A172 (cell line): ENCODE measurements around the gene CAMKK2. TPM values are rescaled to one million over a fixed set of nuclear protein-coding genes. Genes with fewer than 3 reads are reported as not detected.
"Not testable (repeated sequence)": the region's sequence is repeated elsewhere in the genome, so short reads cannot be mapped to it uniquely, and the experiment has no call there.

Source experiments
- DNase-seq: peaks from one replicate; pipeline ENCODE4 v3.0.0-alpha.2; 2015; ENCODE audit warnings: low spot score
- total RNA-seq: library from RNA; depleted of rRNA; stranded (reverse); fragments of >200 nt; shearing (Covaris generic); gene quantifications from 2 replicates; pipeline ENCODE4 v1.2.3, GENCODE V29; 2014

CAMKK2 gene
- total RNA-seq, 1 experiment from 2014 or later = 9.6 TPM

GRCh38 chr12:121298411-121298810 lies 1.9 kb upstream of the CAMKK2 start:
- not testable (repeated sequence) for DNase-seq

- no peak for DNase-seq
These were observed 1.0 kb upstream of the CAMKK2 start for GRCh38 chr12:121297435-121297991.

- DNase-seq = no peak
These were observed 527 bp downstream of the CAMKK2 start for GRCh38 chr12:121295746-121296617.

GRCh38 chr12:121295116-121295745 lies 1.3 kb downstream of the CAMKK2 start:
- DNase-seq = no peak

GRCh38 chr12:121294151-121294889 lies 2.2 kb downstream of the CAMKK2 start:
- DNase-seq = no peak

GRCh38 chr12:121293603-121294002 lies 2.9 kb downstream of the CAMKK2 start:
- no peak for DNase-seq

- DNase-seq = no peak
These were observed 6.1 kb downstream of the CAMKK2 start for GRCh38 chr12:121290410-121290809.

- no peak for DNase-seq
These were observed 6.5 kb downstream of the CAMKK2 start for GRCh38 chr12:121289962-121290361.

GRCh38 chr12:121288986-121289385 lies 7.5 kb downstream of the CAMKK2 start:
- DNase-seq = no peak

- DNase-seq = no peak
These were observed 8.2 kb downstream of the CAMKK2 start for GRCh38 chr12:121288158-121288845.

- DNase-seq = no peak
These were observed 9.1 kb downstream of the CAMKK2 start for GRCh38 chr12:121287267-121287954.

- no peak for DNase-seq
These were observed 10.7 kb downstream of the CAMKK2 start for GRCh38 chr12:121285856-121286255.

GRCh38 chr12:121284551-121285390 lies 11.7 kb downstream of the CAMKK2 start:
- DNase-seq = no peak

- DNase-seq = no peak
These were observed 12.7 kb downstream of the CAMKK2 start for GRCh38 chr12:121283841-121284240.

- DNase-seq = no peak
These were observed 13.1 kb downstream of the CAMKK2 start for GRCh38 chr12:121283388-121283787.

- DNase-seq = not testable (repeated sequence)
These were observed 13.6 kb downstream of the CAMKK2 start for GRCh38 chr12:121282910-121283309.

- no peak for DNase-seq
These were observed 14.3 kb downstream of the CAMKK2 start for GRCh38 chr12:121282072-121282742.

- DNase-seq = not testable (repeated sequence)
These were observed 15.4 kb downstream of the CAMKK2 start for GRCh38 chr12:121281116-121281515.

GRCh38 chr12:121280531-121280930 lies 16.0 kb downstream of the CAMKK2 start:
- DNase-seq = not testable (repeated sequence)
